Measurements from ENCODE around the gene EXOSC7.
"Not testable (repeated sequence)": the region's sequence is repeated elsewhere in the genome, so short reads cannot be mapped to it uniquely, and the experiment has no call there.

EXOSC7 gene

DNA sequence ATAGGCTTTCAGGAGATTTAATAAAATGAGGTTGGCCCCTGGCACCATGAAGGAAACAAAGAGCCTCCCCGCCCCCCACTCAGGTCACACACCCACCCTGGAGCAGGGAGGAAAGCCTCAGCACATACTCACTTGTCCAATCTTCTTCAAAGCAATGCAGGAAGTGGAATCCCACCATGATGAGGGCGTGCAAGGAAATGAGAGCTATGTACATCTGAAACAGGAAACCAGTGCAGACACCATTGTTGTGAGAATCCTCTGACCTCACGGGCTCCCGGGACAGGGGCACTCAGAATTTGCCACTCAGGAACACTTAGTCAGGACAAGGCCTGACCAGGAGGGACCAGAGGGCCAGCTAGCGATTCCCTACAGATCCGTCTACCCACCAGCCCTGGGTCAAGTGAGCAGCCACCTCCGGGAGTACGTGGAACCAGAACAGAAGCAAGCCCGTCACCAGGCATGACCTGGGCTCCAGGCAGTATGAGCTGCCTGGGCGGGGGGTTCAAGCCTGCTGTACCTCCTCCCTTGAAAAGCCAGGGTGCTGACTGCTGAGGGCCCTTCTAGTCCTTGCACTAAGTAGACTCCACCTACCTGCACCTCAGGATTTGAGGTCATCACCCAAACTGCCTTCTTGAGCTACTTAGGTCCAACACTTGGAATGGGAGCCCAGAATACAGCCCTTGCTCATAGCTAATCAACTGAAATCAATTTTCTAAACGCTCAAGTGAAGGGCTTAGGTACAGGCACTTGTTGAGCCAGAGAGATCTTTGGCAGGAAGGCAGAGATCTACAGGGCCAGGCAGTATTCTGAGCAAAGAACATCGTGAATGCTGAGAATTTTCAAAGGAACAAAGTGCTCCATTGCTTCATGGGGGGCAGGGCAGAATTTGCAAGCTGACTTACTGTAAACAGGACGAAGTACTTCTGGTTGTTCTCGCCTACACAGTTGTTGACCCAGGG lies 42.8 kb upstream of the EXOSC7 start:
- TF ChIP-seq, protein P1, sequence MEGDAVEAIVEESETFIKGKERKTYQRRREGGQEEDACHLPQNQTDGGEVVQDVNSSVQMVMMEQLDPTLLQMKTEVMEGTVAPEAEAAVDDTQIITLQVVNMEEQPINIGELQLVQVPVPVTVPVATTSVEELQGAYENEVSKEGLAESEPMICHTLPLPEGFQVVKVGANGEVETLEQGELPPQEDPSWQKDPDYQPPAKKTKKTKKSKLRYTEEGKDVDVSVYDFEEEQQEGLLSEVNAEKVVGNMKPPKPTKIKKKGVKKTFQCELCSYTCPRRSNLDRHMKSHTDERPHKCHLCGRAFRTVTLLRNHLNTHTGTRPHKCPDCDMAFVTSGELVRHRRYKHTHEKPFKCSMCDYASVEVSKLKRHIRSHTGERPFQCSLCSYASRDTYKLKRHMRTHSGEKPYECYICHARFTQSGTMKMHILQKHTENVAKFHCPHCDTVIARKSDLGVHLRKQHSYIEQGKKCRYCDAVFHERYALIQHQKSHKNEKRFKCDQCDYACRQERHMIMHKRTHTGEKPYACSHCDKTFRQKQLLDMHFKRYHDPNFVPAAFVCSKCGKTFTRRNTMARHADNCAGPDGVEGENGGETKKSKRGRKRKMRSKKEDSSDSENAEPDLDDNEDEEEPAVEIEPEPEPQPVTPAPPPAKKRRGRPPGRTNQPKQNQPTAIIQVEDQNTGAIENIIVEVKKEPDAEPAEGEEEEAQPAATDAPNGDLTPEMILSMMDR (IDR thresholded peaks at IDR 0.05; ENCODE audit: low read depth, low read length), result no peak
- H3K4me3 ChIP-seq (ENCODE audit: low read depth, low read length), result no peak overlapping the region

DNA sequence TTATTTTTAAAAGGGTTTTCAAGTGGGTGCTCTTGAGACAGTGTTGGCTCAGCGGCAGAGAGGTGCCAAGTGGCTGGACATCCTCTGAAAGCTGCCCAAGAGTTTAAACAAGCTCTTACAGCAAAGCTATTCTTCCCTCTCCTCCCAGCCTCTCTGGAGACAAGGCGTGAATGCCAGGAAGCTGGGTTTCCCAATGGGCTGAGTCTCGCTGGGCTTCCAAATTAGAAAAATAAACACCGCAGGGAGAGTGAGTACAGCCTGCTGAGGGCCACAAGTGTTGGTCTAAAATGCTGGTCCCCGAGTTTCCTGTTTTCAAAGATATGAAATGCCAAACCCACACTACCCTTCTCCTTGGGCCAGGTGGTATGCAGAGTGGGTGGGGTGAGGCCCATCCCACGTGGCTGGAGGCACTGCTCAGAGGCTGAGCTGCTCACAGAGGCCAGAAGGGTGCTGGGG lies 36.4 kb upstream of the EXOSC7 start:
- H3K4me3 ChIP-seq (ENCODE audit: low read depth, low read length), result no peak overlapping the region
- TF ChIP-seq, protein P1 (IDR thresholded peaks at IDR 0.05; ENCODE audit: low read depth, low read length), result no peak

DNA sequence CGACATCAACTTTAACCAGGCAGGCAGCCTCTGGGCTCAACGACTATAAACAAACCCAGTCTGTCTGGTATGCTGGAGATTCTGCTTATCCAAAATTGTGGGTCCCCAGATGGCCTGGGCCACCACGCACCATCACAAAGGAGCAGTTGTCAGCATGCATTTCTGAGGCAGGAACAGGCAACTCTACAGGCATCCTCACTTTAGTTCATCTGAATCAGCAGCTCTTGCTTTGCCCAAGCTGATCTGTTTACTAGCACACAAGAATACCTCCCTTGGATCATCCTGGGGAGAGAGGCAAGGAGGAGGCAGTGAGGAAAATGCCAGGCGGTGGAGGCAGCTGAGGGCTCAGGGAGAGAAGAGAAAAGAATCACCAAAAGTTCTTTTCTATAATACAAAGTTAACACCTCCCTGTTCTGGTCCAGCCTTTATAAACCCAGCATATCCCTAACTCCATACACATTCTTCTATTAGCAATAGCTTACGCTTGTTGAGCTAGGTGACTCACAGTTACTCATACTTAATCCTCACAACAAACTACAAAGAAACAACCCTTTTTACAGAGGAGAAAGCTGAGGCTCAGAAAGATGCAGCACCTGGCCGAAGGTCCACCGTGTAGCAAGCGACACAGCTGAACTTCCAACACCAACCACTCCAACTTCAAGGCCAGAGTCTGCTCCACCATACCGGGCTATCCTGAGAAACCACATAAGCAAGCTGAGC lies 33.7 kb upstream of the EXOSC7 start:
- TF ChIP-seq, protein P1 (IDR thresholded peaks at IDR 0.05; ENCODE audit: low read depth, low read length), result no peak
- no peak overlapping the region for H3K4me3 ChIP-seq (ENCODE audit: low read depth, low read length)

DNA sequence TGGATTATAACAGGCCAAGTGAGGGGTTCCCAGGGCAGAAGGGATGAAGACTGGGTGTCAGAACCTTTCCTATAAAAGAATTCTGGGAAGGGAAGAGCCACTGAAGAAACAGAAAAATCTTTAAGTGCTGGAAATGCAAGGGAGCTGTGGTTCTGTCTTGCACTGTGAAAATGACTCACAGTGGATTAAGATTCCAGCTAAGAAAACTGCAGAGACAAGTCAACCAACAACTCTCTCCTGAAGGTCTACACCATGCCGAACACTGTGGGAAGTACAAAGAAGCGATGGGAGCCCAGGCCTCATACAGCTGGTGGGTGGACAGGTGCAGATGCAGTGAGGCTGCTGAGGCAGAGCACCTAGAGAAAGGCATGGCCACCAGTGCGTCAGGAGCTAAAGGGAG lies 27.8 kb upstream of the EXOSC7 start:
- TF ChIP-seq, protein P1 (IDR thresholded peaks at IDR 0.05; ENCODE audit: low read depth, low read length), result no peak
- H3K4me3 ChIP-seq (ENCODE audit: low read depth, low read length), result no peak overlapping the region

DNA sequence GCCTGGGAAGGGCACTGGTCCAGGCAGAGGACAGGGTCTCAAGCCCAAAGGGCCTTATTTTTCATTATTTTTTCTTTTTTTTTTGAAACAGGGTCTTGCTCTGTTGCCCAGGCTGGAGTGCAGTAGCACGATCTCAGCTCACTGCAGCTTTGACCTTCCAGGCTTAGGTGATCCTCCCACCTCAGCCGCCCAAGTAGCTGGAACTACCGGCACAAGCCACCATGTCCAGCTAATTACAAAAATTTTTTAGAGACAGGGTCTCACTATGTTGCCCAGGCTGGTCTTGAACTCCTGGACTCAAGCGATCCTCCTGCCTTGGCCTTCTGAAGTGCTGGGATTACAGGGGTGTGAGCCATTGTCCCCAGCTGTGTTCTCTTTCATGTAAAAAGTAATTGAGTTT lies 26.3 kb upstream of the EXOSC7 start:
- H3K4me3 ChIP-seq (ENCODE audit: low read depth, low read length), result not testable (repeated sequence)

DNA sequence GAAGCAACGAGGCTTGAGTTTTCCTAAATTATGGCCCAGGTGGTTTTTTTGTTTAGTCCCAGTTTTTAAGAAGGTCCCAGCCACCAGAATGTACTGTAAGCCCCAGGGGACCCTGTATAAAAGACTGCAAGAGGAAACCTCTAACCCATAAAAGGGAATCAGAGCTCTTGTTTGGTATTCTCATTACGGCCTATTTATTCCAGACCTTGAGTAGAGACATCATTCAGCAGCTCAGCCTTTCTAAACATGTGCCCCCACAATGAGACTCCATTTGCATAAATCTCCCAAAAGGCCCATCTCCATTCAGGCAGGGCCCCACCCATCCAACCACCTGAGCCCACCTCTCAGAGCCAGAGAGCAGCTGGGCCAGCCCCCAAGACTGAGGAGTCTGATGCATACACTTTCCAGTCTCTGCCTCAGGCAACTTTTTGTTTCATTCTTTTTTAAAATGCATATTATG lies 25.7 kb upstream of the EXOSC7 start:
- H3K4me3 ChIP-seq (ENCODE audit: low read depth, low read length), result no peak overlapping the region
- TF ChIP-seq, protein P1 (IDR thresholded peaks at IDR 0.05; ENCODE audit: low read depth, low read length), result no peak

DNA sequence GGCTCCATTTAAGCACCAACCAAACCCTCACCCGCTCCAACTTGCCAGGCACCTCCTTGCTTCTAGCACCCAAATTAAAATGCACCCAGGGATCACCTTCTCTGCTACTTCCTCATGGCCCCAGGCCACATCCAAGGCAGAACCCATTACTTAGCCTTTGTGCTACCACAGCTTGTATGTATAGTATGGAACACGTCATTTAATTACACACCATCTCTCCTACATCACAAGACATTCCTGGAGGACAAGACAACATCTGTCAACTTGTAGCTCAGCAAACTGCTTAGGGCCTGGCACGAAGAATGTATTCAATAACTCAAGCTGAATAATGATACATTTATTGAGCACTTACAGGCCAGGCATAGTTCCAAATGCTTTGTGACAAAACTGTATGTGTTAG lies 23.4 kb upstream of the EXOSC7 start:
- H3K4me3 ChIP-seq (ENCODE audit: low read depth, low read length), result no peak overlapping the region
- TF ChIP-seq, protein P1 (IDR thresholded peaks at IDR 0.05; ENCODE audit: low read depth, low read length), result no peak

Data from WI38 (cell line).